Stimulated activated naive CD4-positive, alpha-beta T cell (primary cell): ENCODE data around the gene LDLRAD4.
"Not testable (repeated sequence)": the region's sequence is repeated elsewhere in the genome, so short reads cannot be mapped to it uniquely, and the experiment has no call there.

ENCODE experiments used
- DNase-seq, 6 experiments: peaks; one replicate each; lab custom pipeline; 2025; lab: John Stamatoyannopoulos, UW

LDLRAD4 gene

DNA sequence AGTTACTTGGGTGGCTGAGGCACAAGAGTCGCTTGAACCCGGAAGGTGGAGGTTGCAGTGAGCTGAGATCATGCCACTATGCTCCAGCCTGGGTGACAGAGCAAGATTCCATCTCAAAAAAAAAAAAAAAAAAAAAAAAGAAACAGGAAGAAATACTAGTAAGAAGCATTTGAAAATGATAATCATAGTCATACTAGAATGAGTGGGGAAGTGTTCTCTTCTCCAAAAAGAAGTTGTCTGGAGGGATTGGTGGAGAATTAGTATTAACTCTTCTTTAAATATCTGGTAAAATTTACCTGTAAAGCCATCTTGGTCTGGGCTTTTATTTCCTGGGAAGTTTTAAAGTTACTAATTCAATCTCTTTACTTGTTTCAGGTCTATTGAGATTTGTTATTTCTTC lies 376.0 kb downstream of the LDLRAD4 start:
- DNase-seq, result no peak

DNA sequence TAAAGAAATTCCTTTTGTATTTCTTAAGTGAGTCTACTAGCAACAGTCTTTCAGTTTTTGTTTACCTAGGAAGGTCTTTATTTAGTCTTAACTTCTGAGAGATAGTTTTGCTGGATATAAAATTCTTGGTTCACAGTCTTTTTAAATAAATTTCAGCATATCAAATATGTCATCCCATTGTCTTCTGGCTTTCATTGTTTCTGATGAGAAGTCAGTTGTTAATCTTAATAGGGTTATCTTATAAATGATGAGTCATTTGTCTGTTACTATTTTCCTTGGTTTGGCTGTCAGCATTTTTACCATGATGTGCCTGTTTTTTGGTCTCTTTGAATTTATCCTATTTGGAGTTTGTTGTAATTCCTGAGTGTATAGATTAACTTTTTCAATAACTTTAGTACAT lies 378.5 kb downstream of the LDLRAD4 start:
- no peak for DNase-seq

DNA sequence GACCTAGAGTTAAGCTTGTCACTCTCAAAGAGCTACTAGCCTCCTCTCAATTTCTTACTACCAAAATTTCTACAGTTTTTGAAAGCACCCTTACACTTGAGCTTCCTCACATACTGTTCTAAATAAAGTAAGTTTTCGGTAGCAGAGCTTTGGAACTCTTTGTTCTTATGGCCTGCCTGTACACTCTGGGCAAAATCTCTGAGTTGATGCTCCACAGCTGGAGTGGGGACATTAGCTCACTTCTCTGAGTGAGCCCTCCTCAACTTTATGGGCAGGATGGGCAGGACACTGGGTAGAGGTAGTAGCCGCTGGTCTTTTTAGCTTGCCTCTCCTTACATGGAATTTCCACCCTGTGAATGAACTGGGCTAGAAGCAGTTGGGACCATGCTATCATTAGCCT lies 380.0 kb downstream of the LDLRAD4 start:
- no peak for DNase-seq

DNA sequence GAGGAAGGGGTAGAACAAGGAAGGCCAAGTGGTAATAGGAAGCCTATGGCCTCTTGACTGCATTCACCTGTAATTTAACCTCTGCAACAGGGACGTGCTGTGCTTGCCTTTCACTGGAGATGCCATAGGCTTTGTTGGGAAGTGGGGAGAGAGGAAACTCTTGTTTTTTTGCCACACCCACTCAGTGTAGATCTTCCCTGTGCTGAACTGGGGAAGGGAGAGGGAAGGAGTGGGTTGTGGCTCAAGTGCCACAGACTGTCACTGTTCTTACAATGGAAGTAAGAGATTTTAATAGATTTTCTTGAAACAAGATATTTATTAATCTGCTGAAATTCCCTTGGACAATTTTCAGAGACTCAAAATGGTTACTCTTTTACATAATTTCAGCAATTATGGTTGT lies 380.5 kb downstream of the LDLRAD4 start:
- DNase-seq, result no peak

DNA sequence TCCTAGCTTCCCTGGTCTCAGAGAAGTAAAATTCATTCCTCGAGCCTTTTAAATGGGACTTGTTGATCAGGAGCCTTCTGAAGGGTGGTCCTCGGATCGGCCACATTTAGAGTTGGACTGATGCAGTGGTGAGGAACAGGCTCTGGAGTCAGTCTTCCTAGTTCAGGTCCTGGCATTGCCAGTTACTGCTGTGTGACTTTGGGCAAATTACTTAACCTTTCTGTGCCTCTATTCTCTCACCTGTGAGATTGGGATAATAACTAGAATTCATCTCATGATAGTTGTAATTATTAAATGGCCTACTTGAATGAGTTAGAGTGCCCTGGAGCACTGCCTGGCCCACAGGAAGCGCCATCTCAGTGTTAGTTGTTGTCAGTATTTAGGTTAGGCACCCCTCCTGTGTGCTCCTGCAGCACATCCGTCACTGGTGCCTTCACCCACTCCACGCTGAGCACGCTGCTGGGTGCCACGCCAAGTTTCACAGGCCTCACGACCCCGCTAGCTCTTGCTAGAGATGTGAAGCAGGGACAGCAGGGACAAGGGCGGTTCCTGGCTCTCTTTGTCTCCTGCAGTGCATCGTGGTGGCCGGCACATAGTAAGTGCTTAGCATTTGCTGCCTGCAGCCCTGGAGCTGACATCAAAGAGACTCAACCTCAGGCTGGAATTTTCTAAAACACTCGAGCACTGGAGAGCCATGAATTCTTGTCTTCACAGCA lies 384.9 kb downstream of the LDLRAD4 start:
- no peak for DNase-seq

DNA sequence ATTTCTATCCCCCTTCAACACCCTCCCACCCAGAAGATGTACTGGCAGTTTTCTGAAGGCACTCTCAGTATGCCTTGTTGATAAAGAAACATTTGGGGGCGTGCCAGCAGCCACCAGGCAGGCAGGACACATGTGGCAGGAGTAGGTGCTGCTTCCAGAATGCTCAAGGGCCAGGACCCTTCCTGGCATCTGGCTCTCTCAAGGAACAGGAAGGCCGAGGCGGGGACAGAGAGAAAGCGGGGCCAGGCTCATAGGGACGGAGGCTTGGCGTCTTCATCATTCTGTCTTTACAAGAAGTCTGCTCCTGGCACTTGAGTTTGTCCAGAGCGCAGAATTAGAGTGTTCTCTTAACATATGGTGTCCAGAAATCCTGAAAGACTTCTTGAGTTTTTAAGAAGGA lies 386.2 kb downstream of the LDLRAD4 start:
- DNase-seq, result no peak

DNA sequence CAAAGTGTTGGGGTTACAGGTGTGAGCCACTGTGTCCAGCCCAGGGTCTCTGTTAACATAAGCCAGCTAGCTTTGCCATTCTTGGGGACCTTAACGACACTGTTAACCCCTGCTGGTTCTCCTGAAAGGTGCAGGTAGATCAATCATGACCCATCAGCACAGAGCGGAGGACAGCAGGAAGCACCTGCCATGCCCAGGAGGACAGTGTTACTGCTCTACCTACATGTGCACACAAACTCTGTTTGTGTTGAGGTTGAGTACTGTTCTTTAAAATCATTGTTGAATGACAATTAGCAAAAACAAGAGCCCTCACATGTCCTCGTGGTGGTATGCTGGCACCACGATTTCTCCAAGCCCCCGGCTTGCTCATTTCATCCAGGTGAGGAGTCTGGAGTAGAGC lies 386.9 kb downstream of the LDLRAD4 start:
- no peak for DNase-seq

DNA sequence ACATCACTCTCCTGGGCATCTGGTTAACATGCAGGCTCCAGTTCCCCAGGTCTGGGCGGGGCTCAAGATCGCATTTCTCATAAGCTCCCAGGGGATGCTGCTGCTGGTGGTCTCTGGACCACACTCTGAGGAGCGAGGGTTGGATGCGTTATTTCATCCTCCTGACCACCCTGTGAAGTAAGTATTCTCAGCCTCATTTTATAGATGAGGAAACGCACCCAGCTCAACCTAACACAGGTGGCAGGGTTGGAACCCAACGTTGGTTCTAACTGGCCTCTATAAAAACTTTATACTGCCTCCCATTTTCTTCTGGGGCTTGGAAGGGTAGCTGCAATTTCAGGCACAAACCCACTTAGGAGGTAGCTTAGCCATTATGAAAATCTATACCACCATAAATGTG lies 387.3 kb downstream of the LDLRAD4 start:
- DNase-seq, result no peak

DNA sequence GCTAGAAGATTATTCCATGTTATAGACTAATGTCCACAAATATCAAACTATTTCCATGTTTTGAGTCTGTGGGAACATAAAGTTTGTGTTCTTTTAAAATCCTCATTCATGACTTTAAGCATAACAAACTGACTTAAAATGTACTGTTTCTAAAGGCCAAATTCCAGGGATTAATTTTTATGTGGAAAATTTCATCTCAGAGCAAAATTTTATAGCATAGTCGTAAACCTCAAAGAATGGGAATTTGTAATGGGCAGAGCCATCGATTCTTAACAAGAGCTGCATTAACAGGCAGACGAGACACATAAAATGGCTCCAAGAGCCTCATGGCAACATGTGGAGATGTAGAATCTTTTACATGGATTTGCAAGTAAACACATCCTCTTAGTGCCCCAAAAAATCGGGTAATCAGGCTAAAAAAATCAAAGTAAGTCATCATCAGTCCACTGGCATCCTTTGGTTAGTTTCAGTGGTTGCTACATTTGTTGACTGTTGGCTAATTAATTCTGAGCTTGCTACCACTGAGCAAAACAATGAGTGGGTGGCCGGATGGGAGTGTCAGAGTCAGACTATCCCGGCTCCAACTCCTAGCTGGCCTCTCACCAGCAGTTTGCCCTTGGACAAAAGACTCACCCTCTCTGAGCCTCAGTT lies 388.2 kb downstream of the LDLRAD4 start:
- no peak for DNase-seq

DNA sequence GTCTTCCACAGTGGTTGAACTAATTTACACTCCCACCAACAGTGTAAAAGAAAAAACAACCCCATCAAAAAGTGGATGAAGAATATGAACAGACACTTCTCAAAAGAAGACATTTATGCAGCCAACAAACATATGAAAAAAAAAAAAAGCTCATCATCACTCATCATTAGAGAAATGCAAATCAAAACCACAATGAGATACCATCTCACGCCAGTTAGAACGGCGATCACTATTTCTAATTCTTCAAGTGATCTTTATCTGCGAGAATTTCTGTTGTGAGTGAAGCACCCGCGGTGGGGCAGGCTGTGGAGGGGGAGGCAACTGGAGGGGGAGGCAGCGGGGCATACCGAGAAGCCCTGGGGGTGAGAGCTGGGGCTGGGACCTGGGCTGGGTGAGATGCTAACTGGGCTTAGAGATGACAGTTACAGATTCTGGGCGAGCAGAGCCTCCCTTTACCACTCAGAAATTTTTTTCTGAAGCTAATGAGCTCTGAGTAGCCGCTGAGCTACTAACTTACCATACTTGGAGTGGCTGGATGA lies 389.5 kb downstream of the LDLRAD4 start:
- not testable (repeated sequence) for DNase-seq

DNA sequence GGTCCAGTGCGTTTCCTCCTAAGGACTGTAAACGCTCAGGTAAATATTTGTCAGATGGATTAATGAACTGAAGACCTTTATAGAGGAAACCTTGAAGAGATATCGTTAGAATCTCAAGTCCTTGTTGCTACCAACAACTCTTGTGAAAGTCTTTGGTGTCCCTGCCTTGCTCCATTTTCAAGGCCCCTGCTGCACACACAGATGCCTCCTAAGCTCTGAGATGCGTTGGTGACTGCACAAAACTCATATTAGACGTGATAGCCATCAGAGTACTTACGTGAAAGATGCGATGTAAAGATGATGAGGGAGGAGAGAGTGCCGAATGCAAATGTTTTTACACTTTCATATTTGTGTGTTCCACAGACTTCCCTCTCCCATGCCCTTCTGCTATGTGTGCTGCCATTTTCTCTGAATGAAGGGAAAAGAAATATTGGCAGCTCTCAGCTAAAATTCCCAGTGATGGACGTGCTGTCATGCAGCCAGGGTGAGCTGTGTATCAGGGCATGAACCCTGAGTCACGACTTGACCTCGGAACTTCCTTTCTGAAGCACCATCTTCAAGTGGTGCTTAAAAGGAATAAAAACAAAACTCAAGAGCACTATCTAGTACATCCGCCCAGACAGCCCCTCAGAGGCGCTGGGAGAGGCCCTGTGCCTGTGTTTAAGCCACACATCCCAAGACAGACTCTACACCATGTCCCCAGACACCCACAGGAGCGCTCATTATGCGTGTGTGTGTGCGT lies 390.4 kb downstream of the LDLRAD4 start:
- DNase-seq, result peak in 2 of 6 experiments; percentile 4 to 17

DNA sequence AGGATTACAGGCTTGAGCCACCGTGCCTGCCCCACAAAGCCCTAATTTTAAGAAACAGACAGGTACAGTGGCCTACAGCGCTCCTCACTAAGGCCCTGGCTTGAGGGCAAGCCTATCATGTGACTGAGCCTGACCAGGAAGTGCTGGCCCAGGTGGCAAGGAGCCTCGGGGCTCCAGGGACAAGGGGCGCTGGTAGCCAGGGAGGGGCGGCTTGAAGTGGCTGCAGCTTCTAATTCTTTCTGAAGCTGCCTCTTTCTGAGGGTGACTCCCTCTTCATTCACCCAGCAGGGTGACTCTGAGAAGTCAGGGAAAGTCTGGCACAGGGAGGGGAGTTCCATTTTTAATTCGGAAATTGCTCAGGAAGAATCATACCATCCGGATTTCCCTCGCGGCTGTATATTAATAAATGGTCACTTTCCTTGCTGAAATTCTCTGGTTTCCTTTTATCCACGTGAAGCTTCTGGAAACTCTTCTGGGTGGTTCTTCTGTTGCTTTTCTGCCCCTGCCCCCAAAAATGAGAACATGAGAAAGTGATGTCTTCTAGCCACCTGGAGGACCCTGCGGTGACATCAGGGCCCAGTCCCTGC lies 392.1 kb downstream of the LDLRAD4 start:
- peak in 2 of 6 experiments; percentile 18 to 23 for DNase-seq

DNA sequence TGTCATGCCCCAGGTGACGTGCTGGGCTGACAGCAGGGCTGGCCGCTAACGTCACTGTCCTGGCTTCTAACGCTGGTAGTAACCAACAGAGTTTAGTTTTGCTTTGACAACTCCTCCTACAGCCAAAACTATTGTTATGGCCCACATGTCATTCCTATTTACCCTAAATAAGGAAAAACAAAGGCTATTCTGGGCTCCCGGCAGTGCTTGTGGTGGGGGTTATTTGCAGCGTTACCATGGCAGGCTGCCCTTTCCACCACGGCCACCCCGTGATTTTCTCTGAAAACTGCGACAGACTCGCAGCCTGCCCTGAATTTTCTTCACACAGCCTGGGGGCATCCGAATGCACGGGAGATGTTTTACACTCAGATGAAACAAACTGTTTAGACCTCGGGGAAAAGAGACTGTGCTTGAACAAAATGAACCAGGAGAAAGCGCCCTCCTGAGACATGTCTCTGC lies 392.6 kb downstream of the LDLRAD4 start:
- peak in 1 of 6 experiments; percentile 6 for DNase-seq

DNA sequence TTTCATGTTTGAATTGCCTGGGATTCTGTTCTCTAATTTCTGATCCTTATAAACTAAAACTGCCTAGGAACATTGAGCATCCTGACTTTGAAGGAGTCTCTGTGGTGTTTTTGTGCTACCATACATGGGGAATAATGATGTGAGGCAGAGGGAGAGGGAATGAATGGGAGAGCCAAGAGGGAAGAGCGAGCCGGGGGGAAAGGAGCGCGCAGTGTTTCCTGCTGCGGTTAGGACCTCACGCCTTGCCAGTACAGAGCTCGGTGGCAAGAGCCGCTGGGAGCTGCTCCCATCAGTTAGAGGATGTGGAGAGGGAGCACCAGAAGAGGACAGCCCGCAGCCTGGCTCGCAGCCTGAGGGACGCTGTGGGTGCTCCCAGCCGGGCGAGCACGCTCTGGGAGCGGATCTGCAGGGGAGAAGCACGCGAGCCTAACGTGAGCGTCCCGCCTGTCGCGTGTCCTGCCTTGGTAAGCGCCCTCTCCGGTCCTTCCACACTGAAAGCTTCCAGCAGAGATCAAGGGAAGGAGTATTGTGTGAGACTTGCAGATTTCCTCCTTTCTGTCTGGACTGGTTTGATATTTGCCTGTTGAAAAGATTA lies 393.1 kb downstream of the LDLRAD4 start:
- DNase-seq, result no peak

DNA sequence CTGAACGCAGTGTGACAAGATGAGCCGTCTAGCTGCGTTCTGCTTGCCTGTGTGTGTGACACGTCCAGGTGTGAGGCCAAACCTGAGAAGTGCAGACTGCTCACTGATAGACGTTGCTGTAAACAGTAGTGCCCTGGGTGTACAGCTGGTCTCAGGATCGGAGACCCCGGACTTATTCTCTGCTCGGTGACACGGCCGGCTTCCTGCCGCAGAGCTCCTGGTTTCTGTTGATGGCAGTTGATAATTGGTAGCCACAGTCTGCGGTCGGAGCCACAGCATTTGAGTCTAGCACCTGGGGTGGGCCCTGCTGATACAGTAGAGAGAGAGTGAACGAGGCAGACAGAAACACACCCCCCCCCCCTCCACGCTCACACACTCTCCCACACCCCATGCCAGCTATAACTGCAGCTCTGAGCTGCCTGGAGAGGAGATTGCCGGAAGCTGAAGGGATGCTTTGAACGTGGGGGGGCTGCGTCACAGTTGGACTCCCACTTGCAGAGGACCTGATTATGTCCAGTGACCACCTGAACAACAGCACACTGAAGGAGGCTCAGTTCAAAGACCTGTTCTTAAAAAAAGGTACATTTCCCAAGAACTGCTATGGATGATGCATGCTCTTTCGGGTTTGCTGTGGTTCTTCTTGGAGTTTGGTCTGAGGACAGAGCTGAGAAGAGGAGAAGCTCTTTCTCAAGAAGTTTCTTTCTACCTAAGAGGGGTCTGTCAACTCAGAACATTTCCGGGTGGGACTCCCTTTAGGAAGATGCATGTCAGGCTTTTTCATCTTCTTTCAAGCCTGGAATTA lies 393.8 kb downstream of the LDLRAD4 start:
- peak; percentile 37 to 61 (median 46) for DNase-seq

DNA sequence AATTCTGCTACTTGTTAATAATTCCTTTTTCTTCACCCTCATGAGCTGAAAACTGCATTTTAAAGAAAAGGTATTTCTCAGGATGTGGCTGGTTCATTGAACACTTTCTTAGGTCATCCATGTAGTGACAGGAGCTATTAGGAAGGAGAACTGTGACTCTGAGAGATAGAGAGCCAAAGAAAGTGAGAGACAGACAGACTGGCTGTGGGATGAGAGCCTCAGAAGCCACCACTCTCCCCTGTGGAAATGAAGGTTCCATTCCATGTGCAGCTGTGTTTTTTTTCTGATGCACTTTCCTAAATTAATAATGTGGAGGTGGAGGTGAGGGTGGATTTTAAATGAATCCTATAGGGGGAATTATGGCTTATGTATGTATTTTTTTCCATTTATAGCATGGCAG lies 394.5 kb downstream of the LDLRAD4 start:
- DNase-seq, result no peak

DNA sequence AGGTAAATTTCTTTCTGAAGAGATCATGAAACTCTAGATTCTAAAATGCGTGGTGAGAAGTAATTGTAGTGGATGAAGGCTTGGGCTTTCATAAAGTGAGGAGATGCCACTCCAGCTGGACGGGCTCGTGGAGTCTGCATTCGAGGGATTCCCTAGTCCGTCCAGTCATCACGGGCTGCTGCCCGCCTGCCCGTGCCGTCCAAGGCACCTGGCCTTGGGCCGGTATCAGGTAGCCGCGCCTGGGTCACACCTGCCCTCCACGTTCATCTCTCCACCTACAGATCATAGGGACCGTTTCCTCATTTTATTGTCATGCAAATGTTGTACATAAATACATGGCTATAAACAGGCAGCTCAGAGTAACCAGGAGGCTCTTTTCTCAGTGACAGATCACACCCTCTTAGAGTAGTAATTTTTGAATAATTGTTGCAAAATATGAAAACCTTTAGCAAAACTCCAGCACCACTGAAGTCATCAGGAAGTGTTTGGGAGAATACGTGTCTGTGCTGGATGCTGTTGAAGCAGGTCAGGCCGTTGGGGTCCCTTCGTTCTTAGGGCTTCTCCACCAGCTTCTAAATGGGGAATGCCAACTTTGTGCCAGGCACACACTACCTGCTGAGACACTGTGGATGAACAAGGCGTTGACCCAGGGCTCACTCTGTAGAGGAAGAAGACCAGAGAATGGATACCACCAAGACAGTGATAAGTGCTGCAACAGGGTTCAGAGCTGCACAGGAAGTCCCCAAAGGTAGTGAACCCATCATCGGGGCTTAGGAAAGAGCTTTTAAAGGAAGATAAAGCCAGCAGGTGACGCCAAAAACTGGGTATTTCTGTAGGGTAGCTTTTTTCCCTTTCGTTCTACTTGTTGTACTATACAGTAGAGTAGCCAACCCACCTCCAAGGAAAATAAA lies 395.3 kb downstream of the LDLRAD4 start:
- peak in 1 of 6 experiments; percentile 10 for DNase-seq

DNA sequence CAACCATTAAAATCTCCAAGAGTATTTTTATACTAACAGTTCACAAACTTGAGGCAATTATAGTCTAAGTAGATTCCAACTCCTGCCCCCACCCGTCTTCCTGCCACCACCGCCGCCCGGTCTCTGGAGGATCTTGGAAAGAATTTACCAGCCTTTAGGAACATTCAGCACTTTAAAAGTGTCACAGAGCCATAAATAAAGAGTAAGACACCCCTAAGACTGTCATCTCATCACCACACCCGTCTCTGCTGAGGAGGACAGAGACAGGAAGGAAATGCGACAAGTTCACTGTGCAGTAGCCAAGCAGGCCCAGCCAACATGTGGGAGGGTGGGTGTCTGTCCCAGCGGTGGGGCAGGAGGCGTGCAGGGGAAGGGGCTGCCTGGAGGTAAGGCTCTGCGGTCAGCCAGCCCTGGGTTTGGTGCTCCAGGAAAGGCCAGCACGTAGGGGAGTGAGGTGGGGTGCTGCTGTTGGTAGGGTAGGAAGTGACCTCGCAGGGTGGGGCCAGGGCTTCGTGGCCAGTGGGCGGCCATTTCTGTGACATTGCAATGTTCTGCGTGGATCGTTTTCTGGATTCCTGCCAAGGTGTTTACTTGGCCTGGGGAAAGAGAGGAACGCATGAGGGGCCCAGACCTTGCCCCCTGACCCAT lies 396.2 kb downstream of the LDLRAD4 start:
- peak in 2 of 6 experiments; percentile 5 to 11 for DNase-seq

DNA sequence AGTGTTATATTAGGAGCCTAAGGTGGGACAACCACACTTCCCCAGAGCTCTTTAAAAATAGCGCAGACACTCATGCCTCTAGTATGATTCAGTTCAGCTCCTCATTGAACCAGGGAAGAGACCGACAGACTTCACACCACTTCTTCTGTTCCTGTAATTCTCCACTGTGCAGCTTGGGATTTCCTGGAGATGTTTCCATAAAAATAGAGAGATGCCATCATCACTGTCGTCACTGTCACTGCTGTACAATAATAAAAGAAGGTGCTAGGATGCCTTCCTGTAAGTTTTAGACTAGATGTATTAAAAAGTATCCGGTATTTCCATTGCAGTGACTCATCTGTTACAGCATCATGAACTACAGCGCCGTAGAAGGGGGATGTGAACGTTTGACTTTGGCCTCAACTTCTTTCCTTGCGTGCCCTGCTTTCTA lies 396.9 kb downstream of the LDLRAD4 start:
- no peak for DNase-seq
